Muscle of leg (tissue), 11 donors: ENCODE data around the gene ETFDH. TPM values are rescaled to one million over a fixed set of nuclear protein-coding genes. Genes with fewer than 3 reads are reported as not detected.
"Not testable (repeated sequence)": the region's sequence is repeated elsewhere in the genome, so short reads cannot be mapped to it uniquely, and the experiment has no call there.

Experiments
- DNase-seq: peaks from one replicate; pipeline ENCODE4 v3.0.0; 2013
- H3K27ac ChIP-seq: one replicate; pipeline ENCODE4 v1.5.1; 2013; ENCODE audit warnings: mild to moderate bottlenecking, low read length, control low read depth
- H3K27me3 ChIP-seq: one replicate; pipeline ENCODE4 v1.6.1; 2013; ENCODE audit warnings: low read length; ENCODE audit not compliant: control insufficient read depth, insufficient read depth
- H3K36me3 ChIP-seq: one replicate; pipeline ENCODE4 v1.6.1; 2013; ENCODE audit warnings: low read length; ENCODE audit not compliant: control insufficient read depth, insufficient read depth
- H3K4me1 ChIP-seq: one replicate; pipeline ENCODE4 v1.6.1; 2013; ENCODE audit warnings: low read length; ENCODE audit not compliant: control insufficient read depth, insufficient read depth
- H3K4me3 ChIP-seq: one replicate; pipeline ENCODE4 v1.5.1; 2013; ENCODE audit warnings: low read length, control low read depth
- H3K9me3 ChIP-seq: replicated peaks from 2 replicates; pipeline ENCODE4 v1.6.1; 2013; ENCODE audit warnings: low read depth, low read length; ENCODE audit not compliant: control insufficient read depth
- WGBS: methylation state at CpG from one replicate; pipeline ENCODE4 v1.1.5; 2013; ENCODE audit warnings: missing lambda C conversion rate; ENCODE audit not compliant: insufficient coverage; 5-methylcytosine and 5-hydroxymethylcytosine counted together
- polyA plus RNA-seq, 8 donors: library from polyadenylated mRNA; unstranded; fragments of 120-200 nt; gene quantifications; one replicate each; pipeline versions ENCODE4 v1.2.1 to v1.2.3, GENCODE V29; 2013; ENCODE audit warnings: inconsistent platforms in 1 of 8, low replicate concordance in 1 of 8; ENCODE audit not compliant: insufficient read length in 8 of 8, insufficient read depth in 1 of 8
- total RNA-seq: library from RNA; stranded (reverse); fragments of 120-200 nt; gene quantifications from one replicate; pipeline ENCODE4 v1.2.4, GENCODE V29; 2013

ETFDH gene
- total and polyA plus RNA-seq, 9 donors, result 16.5 to 26.6 (median 19.8) TPM

- no CpG with 5 or more reads among the region's 3 CpGs for WGBS
- H3K4me3 ChIP-seq, result no peak overlapping the region
- no peaks in the 10 kb centered on the region for H3K27me3 ChIP-seq
- no peaks in the 10 kb centered on the region for H3K9me3 ChIP-seq
- DNase-seq, result no peak
- no peak overlapping the region for H3K27ac ChIP-seq
- H3K36me3 ChIP-seq, result no peaks in the 10 kb centered on the region
- H3K4me1 ChIP-seq, result no peaks in the 10 kb centered on the region
Measured at GRCh38 chr4:158741326-158742021, 69.4 kb downstream of the ETFDH start.

GRCh38 chr4:158746537-158746936 lies 74.4 kb downstream of the ETFDH start:
- H3K4me1 ChIP-seq, H3K36me3 ChIP-seq, H3K9me3 ChIP-seq, H3K27ac ChIP-seq, DNase-seq, H3K27me3 ChIP-seq, H3K4me3 ChIP-seq: not testable (repeated sequence)
- WGBS, result no CpG with 5 or more reads among the region's 31 CpGs

GRCh38 chr4:158750379-158750778 lies 78.3 kb downstream of the ETFDH start:
- Histone ChIP-seq H3K36me3 (no peaks in the 10 kb centered on the region), H3K4me3 (no peak overlapping the region), H3K27ac (no peak overlapping the region), H3K27me3 (no peaks in the 10 kb centered on the region), H3K9me3 (no peaks in the 10 kb centered on the region), H3K4me1 (no peaks in the 10 kb centered on the region)
- no CpG with 5 or more reads among the region's 3 CpGs for WGBS
- peak; percentile 75 for DNase-seq

- H3K27me3 ChIP-seq, result no peaks in the 10 kb centered on the region
- DNase-seq, result no peak
- no CpG with 5 or more reads among the region's 5 CpGs for WGBS
Measured at GRCh38 chr4:158754385-158755180, 82.5 kb downstream of the ETFDH start.

GRCh38 chr4:158755819-158756218 lies 83.7 kb downstream of the ETFDH start:
- H3K36me3 ChIP-seq, H3K27me3 ChIP-seq, H3K4me3 ChIP-seq, H3K27ac ChIP-seq, H3K9me3 ChIP-seq, H3K4me1 ChIP-seq, DNase-seq: not testable (repeated sequence)
- 88% methylated on average over 3 of the region's 7 CpGs for WGBS

More at GRCh38 chr4:158754385-158755180, 82.5 kb downstream of the ETFDH start:
- H3K4me1 ChIP-seq, result no peaks in the 10 kb centered on the region
- H3K36me3 ChIP-seq, result no peaks in the 10 kb centered on the region
- no peak overlapping the region for H3K27ac ChIP-seq
- no peaks in the 10 kb centered on the region for H3K9me3 ChIP-seq
- H3K4me3 ChIP-seq, result no peak overlapping the region

GRCh38 chr4:158756588-158756987 lies 84.5 kb downstream of the ETFDH start:
- no peaks in the 10 kb centered on the region for H3K9me3 ChIP-seq
- H3K27me3 ChIP-seq, result no peaks in the 10 kb centered on the region
- H3K4me3 ChIP-seq, result no peak overlapping the region
- DNase-seq, result no peak
- no peak overlapping the region for H3K27ac ChIP-seq
- H3K4me1 ChIP-seq, result no peaks in the 10 kb centered on the region
- no peaks in the 10 kb centered on the region for H3K36me3 ChIP-seq

GRCh38 chr4:158758142-158758541 lies 86.0 kb downstream of the ETFDH start:
- H3K4me3 ChIP-seq, result no peak overlapping the region
- no CpG with 5 or more reads among the region's 4 CpGs for WGBS

GRCh38 chr4:158758703-158759102 lies 86.6 kb downstream of the ETFDH start:
- WGBS, result 100% methylated on average over 3 of the region's 4 CpGs

More at GRCh38 chr4:158758142-158758541, 86.0 kb downstream of the ETFDH start:
- no peaks in the 10 kb centered on the region for H3K4me1 ChIP-seq
- no peak overlapping the region for H3K27ac ChIP-seq
- no peaks in the 10 kb centered on the region for H3K27me3 ChIP-seq
- no peaks in the 10 kb centered on the region for H3K36me3 ChIP-seq
- no peak for DNase-seq
- H3K9me3 ChIP-seq, result no peaks in the 10 kb centered on the region

More at GRCh38 chr4:158758703-158759102, 86.6 kb downstream of the ETFDH start:
- Histone ChIP-seq H3K9me3 (no peaks in the 10 kb centered on the region), H3K4me1 (no peaks in the 10 kb centered on the region), H3K27ac (no peak overlapping the region), H3K4me3 (no peak overlapping the region), H3K27me3 (no peaks in the 10 kb centered on the region), H3K36me3 (no peaks in the 10 kb centered on the region)
- no peak for DNase-seq
